HG03439 (cell line): Measurements from ENCODE around the gene NEDD9.

Source experiments
- ATAC-seq: cut with Tn5 transposase; IDR thresholded peaks from one replicate; pipeline ENCODE4 v1.9.1; 2021; ENCODE audit warnings: mild to moderate bottlenecking, moderate library complexity; ENCODE audit not compliant: unreplicated experiment

The NEDD9 gene

GRCh38 chr6:11232193-11232769 is at the start of gene NEDD9:
Gene NEDD9, minus strand, starts transcription at chr6:11232668. Its CDS starts 153 bp downstream, at chr6:11232515.
- peak; percentile 99 for ATAC-seq

- ATAC-seq = no peak
Observed at GRCh38 chr6:11282245-11282644, 49.8 kb upstream of the NEDD9 start.

GRCh38 chr6:11280394-11280793 is 47.9 kb upstream of the NEDD9 start:
- ATAC-seq = no peak

- ATAC-seq = no peak
Observed at GRCh38 chr6:11279284-11279689, 46.8 kb upstream of the NEDD9 start.

- ATAC-seq = no peak
Observed at GRCh38 chr6:11278207-11278559, 45.7 kb upstream of the NEDD9 start.

GRCh38 chr6:11277275-11278206 is 45.1 kb upstream of the NEDD9 start:
- ATAC-seq = peak; percentile 64

- no peak for ATAC-seq
Observed at GRCh38 chr6:11276911-11277274, 44.4 kb upstream of the NEDD9 start.

GRCh38 chr6:11276228-11276627 is 43.8 kb upstream of the NEDD9 start:
- ATAC-seq = no peak

- ATAC-seq = peak; percentile 51
Observed at GRCh38 chr6:11275598-11275997, 43.1 kb upstream of the NEDD9 start.

GRCh38 chr6:11273406-11274065 is 41.1 kb upstream of the NEDD9 start:
- ATAC-seq = no peak

GRCh38 chr6:11272491-11273192 is 40.2 kb upstream of the NEDD9 start:
- ATAC-seq = no peak

GRCh38 chr6:11271228-11272020 is 39.0 kb upstream of the NEDD9 start:
- ATAC-seq = no peak

GRCh38 chr6:11270030-11271027 is 37.9 kb upstream of the NEDD9 start:
- no peak for ATAC-seq

- ATAC-seq = no peak
Observed at GRCh38 chr6:11268978-11269377, 36.5 kb upstream of the NEDD9 start.

GRCh38 chr6:11266926-11267325 is 34.5 kb upstream of the NEDD9 start:
- no peak for ATAC-seq

GRCh38 chr6:11265932-11266331 is 33.5 kb upstream of the NEDD9 start:
- ATAC-seq = no peak

- no peak for ATAC-seq
Observed at GRCh38 chr6:11264100-11264499, 31.6 kb upstream of the NEDD9 start.

- no peak for ATAC-seq
Observed at GRCh38 chr6:11263291-11263775, 30.9 kb upstream of the NEDD9 start.

GRCh38 chr6:11262242-11262641 is 29.8 kb upstream of the NEDD9 start:
- ATAC-seq = no peak
